ENCODE results near the gene SSBP4. TPM values are rescaled to one million over a fixed set of nuclear protein-coding genes. Genes with fewer than 3 reads are reported as not detected.

Gene SSBP4
- total and polyA plus RNA-seq, 9 of the 15 experiments (the other 6 are each of a cell fraction or from before 2014, with no cell fraction given): 1.1 to 189 (median 39.0) TPM

- peak; percentile 18; the same call in 1 of the 2 replicates for TF ChIP-seq PML (IDR thresholded peaks at IDR 0.05; ENCODE audit: low read length)
- TF ChIP-seq TBP (optimal IDR thresholded peaks at IDR 0.05; ENCODE audit: low read depth, low read length): no peak
- peak; percentile 37 for TF ChIP-seq RBFOX2 (IDR thresholded peaks at IDR 0.05; ENCODE audit: low read depth, low read length)
- TF ChIP-seq EWSR1 (IDR thresholded peaks at IDR 0.05; ENCODE audit: borderline replicate concordance, low read depth, partially characterized antibody): no peak
- TF ChIP-seq ZNF263 (CRISPR knock-in tag; IDR thresholded peaks at IDR 0.05; ENCODE audit: borderline replicate concordance): 0 out of 2 replicates have a peak, but pooled peaks have one; percentile 30
- peak; percentile 35 for TF ChIP-seq POLR2B (IDR thresholded peaks at IDR 0.05; ENCODE audit: low read depth, partially characterized antibody)
- no peak for TF ChIP-seq ZNF589 (CRISPR knock-in tag; IDR thresholded peaks at IDR 0.05; ENCODE audit: low read depth)
- 0 out of 4 replicates have a peak, but pooled peaks of 1 of the 2 experiments have one; percentile 60 for TF ChIP-seq ZNF639 (CRISPR knock-in tag; conservative IDR thresholded peaks at IDR 0.05 in 1 of 2, IDR thresholded peaks at IDR 0.05 in 1 of 2)
- no peak for TF ChIP-seq SMARCA5 (IDR thresholded peaks at IDR 0.05)
- no peak for TF ChIP-seq FOXA1 (IDR thresholded peaks at IDR 0.05; ENCODE audit: borderline replicate concordance)
- TF ChIP-seq TCF3 (CRISPR knock-in tag; IDR thresholded peaks at IDR 0.05): no peak
- 0 out of 2 replicates have a peak, but pooled peaks have one; percentile 19 for TF ChIP-seq ETV1 (tag; conservative IDR thresholded peaks at IDR 0.05; ENCODE audit: low read depth)
- TF ChIP-seq PATZ1 (CRISPR knock-in tag; IDR thresholded peaks at IDR 0.05; ENCODE audit: borderline replicate concordance): 0 out of 2 replicates have a peak, but pooled peaks have one; percentile 16
- peak; percentile 65; the same call in 1 of the 2 replicates for TF ChIP-seq CHCHD3 (CRISPR knock-in tag; IDR thresholded peaks at IDR 0.05)
- TF ChIP-seq, protein P1, sequence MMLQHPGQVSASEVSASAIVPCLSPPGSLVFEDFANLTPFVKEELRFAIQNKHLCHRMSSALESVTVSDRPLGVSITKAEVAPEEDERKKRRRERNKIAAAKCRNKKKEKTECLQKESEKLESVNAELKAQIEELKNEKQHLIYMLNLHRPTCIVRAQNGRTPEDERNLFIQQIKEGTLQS (IDR thresholded peaks at IDR 0.05): no peak
- TF ChIP-seq, protein P1 (CRISPR knock-in tag; conservative IDR thresholded peaks at IDR 0.05): no peak
- TF ChIP-seq, protein P2, sequence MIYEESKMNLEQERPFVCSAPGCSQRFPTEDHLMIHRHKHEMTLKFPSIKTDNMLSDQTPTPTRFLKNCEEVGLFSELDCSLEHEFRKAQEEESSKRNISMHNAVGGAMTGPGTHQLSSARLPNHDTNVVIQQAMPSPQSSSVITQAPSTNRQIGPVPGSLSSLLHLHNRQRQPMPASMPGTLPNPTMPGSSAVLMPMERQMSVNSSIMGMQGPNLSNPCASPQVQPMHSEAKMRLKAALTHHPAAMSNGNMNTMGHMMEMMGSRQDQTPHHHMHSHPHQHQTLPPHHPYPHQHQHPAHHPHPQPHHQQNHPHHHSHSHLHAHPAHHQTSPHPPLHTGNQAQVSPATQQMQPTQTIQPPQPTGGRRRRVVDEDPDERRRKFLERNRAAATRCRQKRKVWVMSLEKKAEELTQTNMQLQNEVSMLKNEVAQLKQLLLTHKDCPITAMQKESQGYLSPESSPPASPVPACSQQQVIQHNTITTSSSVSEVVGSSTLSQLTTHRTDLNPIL (CRISPR knock-in tag; IDR thresholded peaks at IDR 0.05): no peak
- TF ChIP-seq ZNF347 (CRISPR knock-in tag; IDR thresholded peaks at IDR 0.05; ENCODE audit: low read depth): 0 out of 2 replicates have a peak, but pooled peaks have one; percentile 29
- no peak for TF ChIP-seq SIN3B (IDR thresholded peaks at IDR 0.05; ENCODE audit: low read depth)
- no peak for TF ChIP-seq ZNF174 (CRISPR knock-in tag; IDR thresholded peaks at IDR 0.05)
Observed at GRCh38 chr19:18433735-18434398, 14.7 kb downstream of the SSBP4 start (continued).

Measured in K562 (cell line).